GM18498 (cell line): ENCODE measurements around the gene POLR2I.

Source experiments
- ATAC-seq: cut with Tn5 transposase; IDR thresholded peaks from one replicate; pipeline ENCODE4 v1.9.1; 2021; ENCODE audit warnings: mild to moderate bottlenecking, moderate library complexity; ENCODE audit not compliant: unreplicated experiment

POLR2I gene

GRCh38 chr19:36114721-36115452, at the start of gene POLR2I:
Gene POLR2I (minus strand): TSS chr19:36114875. CDS start chr19:36114856, 19 bp downstream.
- peak; percentile 82 for ATAC-seq

DNA sequence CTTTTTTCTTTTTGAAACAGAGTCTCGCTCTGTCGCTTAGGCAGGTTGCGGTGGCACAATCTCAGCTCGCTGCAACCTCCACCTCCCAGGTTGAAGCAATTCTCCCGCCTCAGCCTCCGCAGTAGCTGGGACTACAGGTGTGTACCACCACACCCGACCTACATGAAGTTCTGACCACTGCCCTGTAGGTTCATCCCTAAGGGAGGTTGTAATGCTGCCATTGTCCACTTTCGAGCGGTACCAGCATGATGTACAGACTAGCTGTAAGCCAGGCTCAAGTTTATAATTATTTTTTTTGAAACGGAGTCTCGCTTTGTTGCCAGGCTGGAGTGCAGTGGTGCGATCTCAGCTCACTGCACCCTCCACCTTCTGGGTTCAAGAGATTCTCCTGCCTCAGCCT, 49.1 kb upstream of the POLR2I start:
- no peak for ATAC-seq

DNA sequence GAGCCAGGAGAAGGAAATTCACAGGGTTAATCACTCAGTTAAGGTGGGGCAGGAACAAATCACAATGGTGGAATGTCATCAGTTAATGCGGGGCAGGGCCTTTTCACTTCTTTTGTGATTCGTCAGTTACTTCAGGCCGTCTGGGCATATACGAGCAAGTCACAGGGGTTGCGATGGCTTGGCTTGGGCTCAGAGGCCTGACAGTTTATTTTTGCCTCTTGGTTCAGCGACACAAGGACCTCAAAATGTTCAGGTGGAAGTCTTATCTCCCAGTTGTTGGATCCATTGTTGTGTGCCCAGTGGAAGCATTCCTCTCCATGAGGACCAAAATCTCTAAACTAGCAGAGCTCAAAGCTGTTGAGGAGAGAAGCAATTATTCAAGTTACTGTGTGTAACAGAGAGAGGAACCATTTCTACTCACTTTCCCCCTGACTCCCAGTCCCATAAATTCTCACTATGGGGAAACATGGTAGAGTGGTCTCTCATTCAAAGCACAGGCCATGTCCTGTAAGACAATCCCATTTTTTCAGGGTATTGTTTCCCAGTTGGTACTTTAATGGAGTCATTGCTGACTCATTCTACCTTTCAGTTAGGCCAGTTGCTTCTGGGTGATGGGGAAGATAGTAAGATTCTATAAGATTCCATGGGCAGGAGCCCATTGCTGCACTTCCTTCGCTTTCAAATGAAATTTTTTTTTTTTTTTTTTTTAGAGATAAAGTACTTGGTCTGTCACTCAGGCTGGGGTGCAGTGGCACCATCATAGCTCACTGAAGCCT, 46.3 kb upstream of the POLR2I start:
- ATAC-seq = no peak

DNA sequence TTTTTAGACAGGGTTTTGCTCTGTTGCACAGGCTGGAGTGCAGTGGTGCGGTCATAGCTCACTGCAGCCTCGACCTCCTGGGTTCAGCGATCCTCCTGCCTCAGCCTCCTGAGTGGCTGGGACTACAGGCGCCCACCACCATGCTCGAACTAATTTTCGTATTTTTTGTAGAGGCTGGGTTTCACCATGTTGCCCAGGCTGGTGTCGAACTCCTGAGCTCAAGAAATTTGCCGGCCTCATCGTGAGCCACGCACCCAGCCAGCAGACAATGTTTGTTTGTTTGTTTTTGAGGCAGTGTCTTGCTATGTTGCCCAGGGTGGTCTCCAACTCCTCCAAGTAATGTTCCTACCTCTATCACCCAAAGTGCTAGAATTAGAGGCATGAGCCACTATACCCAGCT, 38.5 kb upstream of the POLR2I start:
- ATAC-seq = no peak

DNA sequence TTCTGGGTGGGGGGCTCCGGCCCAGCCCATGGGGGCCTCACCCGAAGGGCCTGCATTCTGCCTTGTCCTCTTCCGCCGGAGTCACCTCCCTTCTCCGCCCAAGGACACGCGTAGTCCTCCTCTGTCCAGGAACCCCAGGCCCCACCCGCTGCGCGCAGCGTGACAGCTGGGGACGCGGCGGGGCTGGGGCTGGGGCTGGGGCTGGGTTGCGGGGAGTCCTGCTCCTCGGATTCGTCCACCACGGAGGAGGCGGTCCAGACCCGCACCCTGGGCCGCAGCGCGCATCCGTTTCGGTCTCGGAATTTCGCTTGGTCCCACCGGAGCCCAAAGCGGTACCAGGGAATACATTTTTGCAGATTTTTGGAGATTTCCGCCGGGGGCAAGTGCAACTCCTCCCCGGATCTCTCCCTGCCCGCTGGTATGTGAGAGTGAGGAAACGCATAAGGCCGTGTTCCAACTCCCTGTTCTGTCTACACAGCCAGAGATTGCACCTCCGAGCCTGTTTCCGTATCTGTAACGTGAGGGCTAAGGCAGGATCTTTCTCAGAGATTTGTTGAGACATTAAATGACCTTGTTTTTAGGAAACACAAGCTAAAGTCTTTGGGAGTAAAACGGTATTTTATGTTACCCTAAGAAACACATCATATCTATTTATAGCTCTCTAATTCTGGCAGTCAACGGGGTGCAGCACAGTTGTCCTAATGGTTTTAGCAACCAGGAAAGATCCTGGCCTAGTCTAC, 37.8 kb upstream of the POLR2I start, which contains the start of gene COX7A1:
Gene COX7A1 (minus strand): TSS at position 96 of the 740 bp plus-strand sequence. CDS start 40 bp downstream, at position 56.
- no peak for ATAC-seq

DNA sequence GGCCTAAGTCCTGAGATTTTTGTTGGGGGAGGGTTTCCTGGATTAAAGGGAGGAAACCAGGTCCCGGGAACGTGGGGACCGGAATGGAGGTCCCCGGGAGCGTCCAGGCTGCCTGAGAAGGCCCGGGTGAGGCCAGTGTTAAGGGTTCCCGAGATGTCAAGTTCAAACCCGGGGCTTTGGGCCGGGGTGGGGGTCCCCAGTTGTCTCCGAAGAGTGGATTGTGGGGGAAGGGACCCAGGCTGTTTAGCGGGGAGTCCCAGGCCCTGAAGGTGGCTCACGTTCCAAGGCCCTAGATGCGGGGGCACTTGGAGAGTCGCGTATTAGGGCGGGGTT, 37.3 kb upstream of the POLR2I start:
- no peak for ATAC-seq

DNA sequence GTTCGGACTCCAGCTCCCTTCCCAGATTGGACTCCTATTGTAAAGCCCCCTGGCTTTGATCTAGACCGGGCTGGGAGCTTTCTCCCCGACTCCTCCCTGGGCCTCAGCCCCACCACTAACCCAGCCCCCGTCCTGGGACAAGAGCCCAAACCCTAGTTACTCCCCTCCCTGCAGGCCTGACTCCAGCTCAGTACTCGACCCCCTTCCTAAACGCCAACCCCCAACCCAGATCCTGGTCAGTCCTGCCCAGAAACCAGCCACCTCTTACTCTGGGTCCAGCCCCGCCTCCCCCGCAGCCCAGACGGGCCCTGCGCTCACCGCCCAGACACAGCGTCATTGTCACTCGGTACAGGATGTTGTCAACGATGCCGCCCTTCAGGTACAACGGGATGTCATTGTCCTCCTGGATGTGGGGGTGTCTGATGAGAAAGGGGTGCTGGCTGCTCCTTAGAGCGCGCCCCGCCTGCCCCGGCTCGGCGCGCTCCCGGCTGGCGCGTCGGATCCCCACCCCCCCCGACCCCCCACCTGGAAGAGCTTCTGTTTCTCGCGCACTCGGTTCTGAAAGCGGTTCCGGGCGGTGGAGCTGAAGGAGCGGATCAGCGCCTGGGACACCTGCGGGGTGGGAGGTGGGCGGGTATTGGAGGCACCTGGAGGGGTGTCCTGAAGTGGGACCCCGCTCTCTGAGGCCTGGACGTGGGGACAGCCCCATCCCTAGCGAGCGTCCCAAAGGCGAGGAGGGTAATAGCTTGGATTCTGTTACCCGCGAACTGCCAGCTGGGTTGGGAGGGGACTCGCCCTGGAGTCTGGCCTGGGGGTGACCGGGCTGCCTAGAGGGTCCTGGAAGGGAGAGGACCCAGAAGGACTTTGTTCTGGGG, 36.7 kb upstream of the POLR2I start:
- ATAC-seq = no peak

DNA sequence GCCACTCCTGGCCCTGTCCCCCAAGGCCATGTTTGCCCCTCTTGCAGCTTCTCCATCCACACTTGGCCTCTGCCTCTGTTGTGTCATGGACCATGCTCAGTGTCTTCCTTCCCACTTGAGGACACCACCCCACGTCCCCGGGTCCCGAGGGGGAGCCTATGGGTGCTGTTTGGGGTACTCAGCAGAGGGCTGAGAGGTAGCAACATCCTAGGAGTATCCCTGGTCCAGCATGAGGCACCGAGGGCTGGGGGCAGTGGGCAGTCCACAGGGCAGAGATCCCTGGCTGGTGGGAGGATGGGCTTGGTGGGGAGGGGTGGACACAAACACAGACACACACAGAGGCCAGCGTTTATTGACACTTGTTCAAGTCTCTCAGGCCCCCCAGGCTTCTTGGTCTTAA, 35.9 kb upstream of the POLR2I start:
- ATAC-seq = no peak

GRCh38 chr19:36149673-36150406, 35.2 kb upstream of the POLR2I start:
- ATAC-seq = no peak

DNA sequence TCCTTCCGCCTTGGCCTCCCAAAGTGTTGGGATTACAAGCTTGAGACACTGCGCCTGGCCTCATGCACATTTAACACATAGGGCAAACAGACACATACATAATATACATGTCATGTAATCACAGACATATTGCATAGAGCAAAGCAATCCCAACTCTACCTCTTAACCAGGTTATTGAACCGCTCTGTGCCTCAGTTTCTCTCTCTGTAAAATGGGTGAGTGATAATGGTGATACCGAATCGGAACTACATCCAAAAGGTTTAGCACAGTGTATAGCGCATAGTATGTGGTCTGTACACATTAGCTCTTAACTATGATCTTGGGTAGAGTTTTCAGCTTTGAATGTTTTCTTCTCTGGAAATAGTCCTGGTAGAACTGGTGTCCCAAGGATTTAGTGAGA, 29.9 kb upstream of the POLR2I start:
- ATAC-seq = no peak

DNA sequence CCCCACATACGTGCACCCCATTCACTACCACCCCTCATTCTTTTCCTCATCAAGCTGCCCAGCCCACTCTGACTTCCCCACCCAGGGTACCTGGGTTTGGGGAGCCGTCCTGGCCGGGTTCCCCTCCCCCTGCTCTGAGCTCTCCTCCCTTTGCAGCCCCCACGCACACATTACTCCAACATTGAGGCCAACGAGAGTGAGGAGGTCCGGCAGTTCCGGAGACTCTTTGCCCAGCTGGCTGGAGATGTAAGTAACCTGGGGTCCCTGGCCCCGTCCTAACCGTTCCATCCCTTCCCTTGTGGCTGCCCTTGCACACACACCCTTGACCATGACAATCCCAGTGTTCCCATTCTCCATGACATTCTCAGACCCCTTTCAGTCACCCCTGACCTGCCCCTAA, 27.8 kb upstream of the POLR2I start:
- ATAC-seq = no peak

GRCh38 chr19:36142046-36142445, 27.4 kb upstream of the POLR2I start:
- ATAC-seq = no peak

- ATAC-seq = peak; percentile 52
Measured at GRCh38 chr19:36141039-36141927, 26.6 kb upstream of the POLR2I start.

GRCh38 chr19:36140304-36141038, 25.8 kb upstream of the POLR2I start:
- peak; percentile 23 for ATAC-seq

- peak; percentile 78 for ATAC-seq
Measured at GRCh38 chr19:36139473-36140303, 25.0 kb upstream of the POLR2I start, which contains the start of gene CAPNS1. Gene CAPNS1 (plus strand): TSS chr19:36140066. CDS start chr19:36141012, 946 bp downstream.

- ATAC-seq = no peak
Measured at GRCh38 chr19:36139120-36139472, 24.4 kb upstream of the POLR2I start.

GRCh38 chr19:36136964-36137686, 22.4 kb upstream of the POLR2I start:
- ATAC-seq = no peak
